ENCODE results near the gene TLCD2. TPM values are rescaled to one million over a fixed set of nuclear protein-coding genes. Genes with fewer than 3 reads are reported as not detected.

Gene TLCD2
- total and polyA plus RNA-seq, 2 of the 13 experiments (the other 11 are each of a cell fraction or from before 2014, with no cell fraction given), result 0.90 to 1.1 TPM

DNA sequence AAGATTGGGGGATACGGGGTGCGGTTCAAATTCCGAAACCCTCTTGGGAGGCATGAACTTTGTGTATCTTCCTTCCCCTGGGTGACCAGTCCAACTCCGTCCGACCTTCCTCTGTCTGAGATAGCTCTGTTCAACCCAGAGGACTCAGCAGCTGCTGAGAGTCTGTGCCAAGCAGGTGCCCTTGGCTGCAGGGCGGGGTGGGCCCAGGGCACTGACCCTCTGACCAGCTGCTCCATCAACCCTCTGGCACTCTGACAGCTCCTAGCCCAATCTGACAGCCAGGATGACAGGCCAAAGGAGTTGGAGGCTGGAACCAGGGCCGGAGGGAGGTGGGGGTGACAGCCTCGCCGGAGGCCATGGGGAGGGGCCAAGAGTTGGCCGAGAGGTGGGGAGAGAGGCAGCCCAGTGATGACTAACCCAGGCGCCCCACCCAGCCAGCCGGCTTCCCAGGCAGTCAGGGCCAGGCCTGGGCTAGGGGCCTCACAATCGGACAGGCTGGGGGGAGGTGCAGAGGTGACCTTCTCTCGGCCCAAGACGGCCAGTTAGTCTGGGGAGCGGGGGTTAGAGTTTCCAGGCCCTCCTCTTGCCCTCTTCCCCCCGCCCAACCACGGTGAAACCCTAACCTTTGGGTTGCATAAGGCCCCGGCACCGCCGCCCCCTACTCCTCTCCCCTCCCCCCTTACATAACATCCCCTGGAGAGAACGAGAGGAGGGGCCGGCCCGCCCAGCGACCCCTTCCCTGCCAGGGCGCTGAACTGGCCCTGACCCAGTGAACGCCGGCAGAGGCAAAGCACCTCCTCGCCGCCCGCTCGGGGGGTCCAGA is 5.0 kb upstream of the TLCD2 start (continued):
- TF ChIP-seq, protein P1, sequence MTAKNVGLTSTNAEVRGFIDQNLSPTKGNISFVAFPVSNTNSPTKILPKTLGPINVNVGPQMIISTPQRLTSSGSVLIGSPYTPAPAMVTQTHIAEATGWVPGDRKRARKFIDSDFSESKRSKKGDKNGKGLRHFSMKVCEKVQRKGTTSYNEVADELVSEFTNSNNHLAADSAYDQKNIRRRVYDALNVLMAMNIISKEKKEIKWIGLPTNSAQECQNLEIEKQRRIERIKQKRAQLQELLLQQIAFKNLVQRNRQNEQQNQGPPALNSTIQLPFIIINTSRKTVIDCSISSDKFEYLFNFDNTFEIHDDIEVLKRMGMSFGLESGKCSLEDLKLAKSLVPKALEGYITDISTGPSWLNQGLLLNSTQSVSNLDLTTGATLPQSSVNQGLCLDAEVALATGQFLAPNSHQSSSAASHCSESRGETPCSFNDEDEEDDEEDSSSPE (CRISPR knock-in tag; IDR thresholded peaks at IDR 0.05), result 0 out of 2 replicates have a peak, but pooled peaks have one; percentile 19
- TF ChIP-seq SKI (IDR thresholded peaks at IDR 0.05; ENCODE audit: partially characterized antibody), result peak; percentile 17
- peak; percentile 89 for TF ChIP-seq RBM39 (IDR thresholded peaks at IDR 0.05; ENCODE audit: low read depth, low read length, poor library complexity, severe bottlenecking)
- TF ChIP-seq, protein P2, sequence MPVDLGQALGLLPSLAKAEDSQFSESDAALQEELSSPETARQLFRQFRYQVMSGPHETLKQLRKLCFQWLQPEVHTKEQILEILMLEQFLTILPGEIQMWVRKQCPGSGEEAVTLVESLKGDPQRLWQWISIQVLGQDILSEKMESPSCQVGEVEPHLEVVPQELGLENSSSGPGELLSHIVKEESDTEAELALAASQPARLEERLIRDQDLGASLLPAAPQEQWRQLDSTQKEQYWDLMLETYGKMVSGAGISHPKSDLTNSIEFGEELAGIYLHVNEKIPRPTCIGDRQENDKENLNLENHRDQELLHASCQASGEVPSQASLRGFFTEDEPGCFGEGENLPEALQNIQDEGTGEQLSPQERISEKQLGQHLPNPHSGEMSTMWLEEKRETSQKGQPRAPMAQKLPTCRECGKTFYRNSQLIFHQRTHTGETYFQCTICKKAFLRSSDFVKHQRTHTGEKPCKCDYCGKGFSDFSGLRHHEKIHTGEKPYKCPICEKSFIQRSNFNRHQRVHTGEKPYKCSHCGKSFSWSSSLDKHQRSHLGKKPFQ (CRISPR knock-in tag; IDR thresholded peaks at IDR 0.05; ENCODE audit: insufficient replicate concordance), result no peak
- peak; percentile 26; the same call in 1 of the 2 replicates for TF ChIP-seq BORCS8-MEF2B (CRISPR knock-in tag; IDR thresholded peaks at IDR 0.05)
- no peak for TF ChIP-seq PAF1 (CRISPR knock-in tag; IDR thresholded peaks at IDR 0.05)
- no peak for TF ChIP-seq PTBP1 (IDR thresholded peaks at IDR 0.05; ENCODE audit: low read depth, low read length, poor library complexity, severe bottlenecking)
- no peak for TF ChIP-seq HNRNPUL1 (IDR thresholded peaks at IDR 0.05; ENCODE audit: low read depth, low read length)
- TF ChIP-seq, protein P3, sequence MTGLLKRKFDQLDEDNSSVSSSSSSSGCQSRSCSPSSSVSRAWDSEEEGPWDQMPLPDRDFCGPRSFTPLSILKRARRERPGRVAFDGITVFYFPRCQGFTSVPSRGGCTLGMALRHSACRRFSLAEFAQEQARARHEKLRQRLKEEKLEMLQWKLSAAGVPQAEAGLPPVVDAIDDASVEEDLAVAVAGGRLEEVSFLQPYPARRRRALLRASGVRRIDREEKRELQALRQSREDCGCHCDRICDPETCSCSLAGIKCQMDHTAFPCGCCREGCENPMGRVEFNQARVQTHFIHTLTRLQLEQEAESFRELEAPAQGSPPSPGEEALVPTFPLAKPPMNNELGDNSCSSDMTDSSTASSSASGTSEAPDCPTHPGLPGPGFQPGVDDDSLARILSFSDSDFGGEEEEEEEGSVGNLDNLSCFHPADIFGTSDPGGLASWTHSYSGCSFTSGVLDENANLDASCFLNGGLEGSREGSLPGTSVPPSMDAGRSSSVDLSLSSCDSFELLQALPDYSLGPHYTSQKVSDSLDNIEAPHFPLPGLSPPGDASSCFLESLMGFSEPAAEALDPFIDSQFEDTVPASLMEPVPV (CRISPR knock-in tag; IDR thresholded peaks at IDR 0.05), result peak; percentile 76
- 0 out of 2 replicates have a peak, but pooled peaks have one; percentile 32 for TF ChIP-seq ZNF761 (CRISPR knock-in tag; conservative IDR thresholded peaks at IDR 0.05)
- peak; percentile 77; the same call in 1 of the 2 replicates for TF ChIP-seq ZNF33B (CRISPR knock-in tag; IDR thresholded peaks at IDR 0.05)
- TF ChIP-seq DMAP1 (CRISPR knock-in tag; IDR thresholded peaks at IDR 0.05), result 0 out of 2 replicates have a peak, but pooled peaks have one; percentile 38
- TF ChIP-seq ZBTB20 (CRISPR knock-in tag; IDR thresholded peaks at IDR 0.05; ENCODE audit: borderline replicate concordance, low read depth), result peak; percentile 5; the same call in 1 of the 2 replicates
- TF ChIP-seq TEAD3 (CRISPR knock-in tag; optimal IDR thresholded peaks at IDR 0.05; ENCODE audit: borderline replicate concordance), result no peak
- peak; percentile 47; the same call in 1 of the 2 replicates for TF ChIP-seq PHF20 (CRISPR knock-in tag; IDR thresholded peaks at IDR 0.05)
- TF ChIP-seq, protein P4, sequence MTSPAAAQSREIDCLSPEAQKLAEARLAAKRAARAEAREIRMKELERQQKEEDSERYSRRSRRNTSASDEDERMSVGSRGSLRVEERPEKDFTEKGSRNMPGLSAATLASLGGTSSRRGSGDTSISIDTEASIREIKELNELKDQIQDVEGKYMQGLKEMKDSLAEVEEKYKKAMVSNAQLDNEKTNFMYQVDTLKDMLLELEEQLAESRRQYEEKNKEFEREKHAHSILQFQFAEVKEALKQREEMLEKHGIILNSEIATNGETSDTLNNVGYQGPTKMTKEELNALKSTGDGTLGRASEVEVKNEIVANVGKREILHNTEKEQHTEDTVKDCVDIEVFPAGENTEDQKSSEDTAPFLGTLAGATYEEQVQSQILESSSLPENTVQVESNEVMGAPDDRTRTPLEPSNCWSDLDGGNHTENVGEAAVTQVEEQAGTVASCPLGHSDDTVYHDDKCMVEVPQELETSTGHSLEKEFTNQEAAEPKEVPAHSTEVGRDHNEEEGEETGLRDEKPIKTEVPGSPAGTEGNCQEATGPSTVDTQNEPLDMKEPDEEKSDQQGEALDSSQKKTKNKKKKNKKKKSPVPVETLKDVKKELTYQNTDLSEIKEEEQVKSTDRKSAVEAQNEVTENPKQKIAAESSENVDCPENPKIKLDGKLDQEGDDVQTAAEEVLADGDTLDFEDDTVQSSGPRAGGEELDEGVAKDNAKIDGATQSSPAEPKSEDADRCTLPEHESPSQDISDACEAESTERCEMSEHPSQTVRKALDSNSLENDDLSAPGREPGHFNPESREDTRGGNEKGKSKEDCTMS (CRISPR knock-in tag; conservative IDR thresholded peaks at IDR 0.05), result no peak
- TF ChIP-seq ZNF781 (CRISPR knock-in tag; IDR thresholded peaks at IDR 0.05; ENCODE audit: borderline replicate concordance, not compliant biosample characterization), result no peak
- TF ChIP-seq POLR2A (IDR thresholded peaks at IDR 0.05; ENCODE audit: insufficient read depth in 1 of 2, low read depth in 2 of 2, low read length in 2 of 2), result peak; percentile 43 to 48; a peak in 3 of 4 replicates
- no peak for TF ChIP-seq IKZF1 (IDR thresholded peaks at IDR 0.05)
- TF ChIP-seq NFKBIZ (CRISPR knock-in tag; IDR thresholded peaks at IDR 0.05), result no peak; the same call in 1 of the 2 replicates

Measured in HepG2 (cell line).